OCI-LY3 (cell line): Measurements from ENCODE around the gene EPC2.

ENCODE experiments used
- CTCF ChIP-seq: fragments of 200-600, 300-600 bp; sonication (generic); IDR thresholded peaks from 2 replicates; pipeline ENCODE4 v1.5.1; 2014; ENCODE audit warnings: antibody characterized with exemption, low read length, low read depth
- EZH2phosphoT487 ChIP-seq: fragments of 200-600 bp; shearing (Covaris generic); IDR thresholded peaks from 2 replicates; pipeline ENCODE4 v1.6.1; 2018; ENCODE audit warnings: antibody characterized with exemption, mixed run types, low read depth

- peak; percentile 62 for TF ChIP-seq CTCF
- TF ChIP-seq EZH2phosphoT487: no peak
Observed at GRCh38 chr2:148674063-148675020, 29.8 kb downstream of the EPC2 start.
